ENCODE data around the gene UNC45A.

DNA sequence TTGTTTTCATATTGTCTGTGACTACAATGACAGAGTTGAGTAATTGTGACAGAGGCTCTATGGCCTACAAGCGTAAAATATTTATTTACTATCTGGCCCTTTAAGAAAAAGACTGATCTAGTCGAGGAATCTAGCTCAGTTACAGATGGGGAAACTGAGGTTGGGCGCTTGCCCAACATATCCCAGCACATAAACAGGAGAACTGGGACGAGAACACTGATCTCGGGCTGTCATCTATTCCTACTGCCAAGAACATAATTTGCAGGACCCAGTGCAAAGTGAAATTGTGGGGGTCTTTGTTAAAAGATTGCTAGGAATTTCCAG lies 48.8 kb upstream of the UNC45A start:
- TF ChIP-seq, protein P1, sequence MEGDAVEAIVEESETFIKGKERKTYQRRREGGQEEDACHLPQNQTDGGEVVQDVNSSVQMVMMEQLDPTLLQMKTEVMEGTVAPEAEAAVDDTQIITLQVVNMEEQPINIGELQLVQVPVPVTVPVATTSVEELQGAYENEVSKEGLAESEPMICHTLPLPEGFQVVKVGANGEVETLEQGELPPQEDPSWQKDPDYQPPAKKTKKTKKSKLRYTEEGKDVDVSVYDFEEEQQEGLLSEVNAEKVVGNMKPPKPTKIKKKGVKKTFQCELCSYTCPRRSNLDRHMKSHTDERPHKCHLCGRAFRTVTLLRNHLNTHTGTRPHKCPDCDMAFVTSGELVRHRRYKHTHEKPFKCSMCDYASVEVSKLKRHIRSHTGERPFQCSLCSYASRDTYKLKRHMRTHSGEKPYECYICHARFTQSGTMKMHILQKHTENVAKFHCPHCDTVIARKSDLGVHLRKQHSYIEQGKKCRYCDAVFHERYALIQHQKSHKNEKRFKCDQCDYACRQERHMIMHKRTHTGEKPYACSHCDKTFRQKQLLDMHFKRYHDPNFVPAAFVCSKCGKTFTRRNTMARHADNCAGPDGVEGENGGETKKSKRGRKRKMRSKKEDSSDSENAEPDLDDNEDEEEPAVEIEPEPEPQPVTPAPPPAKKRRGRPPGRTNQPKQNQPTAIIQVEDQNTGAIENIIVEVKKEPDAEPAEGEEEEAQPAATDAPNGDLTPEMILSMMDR (IDR thresholded peaks at IDR 0.05) = peak in 1 of 4 donors; percentile 12
- TF ChIP-seq POLR2A (IDR thresholded peaks at IDR 0.05) = no peak

Measured in right lobe of liver (tissue), 4 donors.